ENCODE data around the gene SPDYE4. TPM values are rescaled to one million over a fixed set of nuclear protein-coding genes. Genes with fewer than 3 reads are reported as not detected.

SPDYE4 gene
- total RNA-seq, 1 donor from 2014 or later, result not detected

DNA sequence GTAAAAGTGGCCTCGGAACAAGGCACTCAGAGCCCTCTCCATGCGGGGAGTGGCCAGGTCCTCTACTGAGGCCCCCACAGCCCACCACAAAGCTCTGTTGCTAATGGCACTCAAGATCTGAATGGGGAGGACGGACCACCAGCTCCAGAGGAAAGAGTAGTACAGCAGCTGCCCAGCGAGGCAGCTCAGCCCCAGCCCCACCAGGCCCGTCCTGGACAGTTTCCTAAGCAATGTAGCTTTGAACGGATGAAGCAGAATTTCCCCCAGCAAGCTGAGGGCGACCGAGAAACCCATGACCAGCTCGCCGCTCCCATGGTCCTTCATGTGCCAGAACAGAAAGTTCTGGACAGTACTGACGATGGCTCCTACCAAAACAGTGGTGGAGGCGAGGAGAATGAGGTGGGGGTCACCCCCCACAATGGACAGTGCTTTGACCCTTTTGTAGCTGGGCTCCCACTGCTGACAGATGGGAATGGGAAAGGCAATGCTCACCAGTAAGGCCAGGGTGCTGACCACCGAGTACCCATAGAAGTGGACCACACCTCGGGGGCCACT lies 39.4 kb upstream of the SPDYE4 start:
- Mint-ChIP-seq H3K27ac (ENCODE audit: unreplicated experiment) (no peak overlapping the region), H3K9me3 (ENCODE audit: unreplicated experiment) (peaks cover 4% of the 10 kb centered on the region), H3K36me3 (ENCODE audit: low read depth, unreplicated experiment) (peaks cover 1% of the 10 kb centered on the region), H3K4me1 (ENCODE audit: low read depth, unreplicated experiment) (peaks cover 5% of the 10 kb centered on the region), H3K4me3 (ENCODE audit: unreplicated experiment) (no peak overlapping the region), H3K27me3 (ENCODE audit: low read depth, unreplicated experiment) (peaks cover 41% of the 10 kb centered on the region)
- Histone ChIP-seq H4K20me1 (ENCODE audit: insufficient read depth, low read length) (no peaks in the 10 kb centered on the region), H3K27ac (ENCODE audit: low read depth, low read length) (no peak overlapping the region), H3K4me2 (ENCODE audit: low read length) (no peak overlapping the region), H3K4me1 (ENCODE audit: insufficient read depth, low read length) (no peaks in the 10 kb centered on the region), H3K9me3 (ENCODE audit: insufficient read depth, low read depth, low read length) (no peaks in the 10 kb centered on the region), H3K9ac (ENCODE audit: low read length) (no peak overlapping the region), H3K36me3 (ENCODE audit: insufficient read depth, low read length) (no peaks in the 10 kb centered on the region), H3K27me3 (ENCODE audit: insufficient read depth, low read length) (peaks cover 15% of the 10 kb centered on the region), H3K79me2 (ENCODE audit: insufficient read depth, low read length) (no peaks in the 10 kb centered on the region), H3K4me3 (ENCODE audit: insufficient read depth, low read depth, low read length) (no peak overlapping the region), H2AFZ (ENCODE audit: low read depth, low read length) (no peak overlapping the region)
- DNase-seq (ENCODE audit: low read depth) (no peak), FAIRE-seq (no peak)
- TF ChIP-seq, protein P1, sequence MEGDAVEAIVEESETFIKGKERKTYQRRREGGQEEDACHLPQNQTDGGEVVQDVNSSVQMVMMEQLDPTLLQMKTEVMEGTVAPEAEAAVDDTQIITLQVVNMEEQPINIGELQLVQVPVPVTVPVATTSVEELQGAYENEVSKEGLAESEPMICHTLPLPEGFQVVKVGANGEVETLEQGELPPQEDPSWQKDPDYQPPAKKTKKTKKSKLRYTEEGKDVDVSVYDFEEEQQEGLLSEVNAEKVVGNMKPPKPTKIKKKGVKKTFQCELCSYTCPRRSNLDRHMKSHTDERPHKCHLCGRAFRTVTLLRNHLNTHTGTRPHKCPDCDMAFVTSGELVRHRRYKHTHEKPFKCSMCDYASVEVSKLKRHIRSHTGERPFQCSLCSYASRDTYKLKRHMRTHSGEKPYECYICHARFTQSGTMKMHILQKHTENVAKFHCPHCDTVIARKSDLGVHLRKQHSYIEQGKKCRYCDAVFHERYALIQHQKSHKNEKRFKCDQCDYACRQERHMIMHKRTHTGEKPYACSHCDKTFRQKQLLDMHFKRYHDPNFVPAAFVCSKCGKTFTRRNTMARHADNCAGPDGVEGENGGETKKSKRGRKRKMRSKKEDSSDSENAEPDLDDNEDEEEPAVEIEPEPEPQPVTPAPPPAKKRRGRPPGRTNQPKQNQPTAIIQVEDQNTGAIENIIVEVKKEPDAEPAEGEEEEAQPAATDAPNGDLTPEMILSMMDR (IDR thresholded peaks at IDR 0.05; ENCODE audit: insufficient read depth, low read depth, low read length), result no peak
- TF ChIP-seq EZH2 (IDR thresholded peaks at IDR 0.05; ENCODE audit: insufficient read depth, low read length), result no peak

DNA sequence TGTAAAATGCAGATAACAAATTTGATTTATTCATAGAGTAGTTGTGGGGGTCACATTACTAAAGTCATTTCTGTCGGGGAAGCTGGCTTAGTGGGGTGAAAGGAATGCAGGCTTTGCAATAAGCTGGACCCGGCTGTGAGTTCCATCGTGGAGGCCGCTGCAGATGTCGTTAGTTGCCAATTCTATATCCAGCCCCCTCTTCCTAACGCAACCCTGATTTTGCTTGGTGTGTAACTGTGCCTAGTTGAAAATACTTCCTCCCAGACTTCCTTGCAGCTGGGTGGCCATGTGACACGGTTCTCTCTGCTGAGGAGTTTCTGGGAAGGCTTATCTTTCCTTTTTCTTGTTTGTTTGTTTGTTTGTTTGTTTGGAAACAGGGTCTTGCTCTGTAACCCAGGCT lies 36.3 kb upstream of the SPDYE4 start:
- Histone ChIP-seq H3K9me3 (ENCODE audit: insufficient read depth, low read depth, low read length) (peaks cover 3% of the 10 kb centered on the region), H3K4me2 (ENCODE audit: low read length) (no peak overlapping the region), H3K4me1 (ENCODE audit: insufficient read depth, low read length) (peaks cover 3% of the 10 kb centered on the region), H4K20me1 (ENCODE audit: insufficient read depth, low read length) (no peaks in the 10 kb centered on the region), H3K9ac (ENCODE audit: low read length) (no peak overlapping the region), H3K27me3 (ENCODE audit: insufficient read depth, low read length) (peaks cover 12% of the 10 kb centered on the region), H3K79me2 (ENCODE audit: insufficient read depth, low read length) (no peaks in the 10 kb centered on the region), H2AFZ (ENCODE audit: low read depth, low read length) (no peak overlapping the region), H3K27ac (ENCODE audit: low read depth, low read length) (no peak overlapping the region), H3K36me3 (ENCODE audit: insufficient read depth, low read length) (no peaks in the 10 kb centered on the region), H3K4me3 (ENCODE audit: insufficient read depth, low read depth, low read length) (no peak overlapping the region)
- Mint-ChIP-seq H3K9me3 (ENCODE audit: unreplicated experiment) (peaks cover 14% of the 10 kb centered on the region), H3K4me3 (ENCODE audit: unreplicated experiment) (no peak overlapping the region), H3K27me3 (ENCODE audit: low read depth, unreplicated experiment) (peaks cover 27% of the 10 kb centered on the region), H3K4me1 (ENCODE audit: low read depth, unreplicated experiment) (peaks cover 3% of the 10 kb centered on the region), H3K27ac (ENCODE audit: unreplicated experiment) (no peak overlapping the region), H3K36me3 (ENCODE audit: low read depth, unreplicated experiment) (peaks cover 3% of the 10 kb centered on the region)
- DNase-seq (ENCODE audit: low read depth), result no peak
- no peak for TF ChIP-seq EZH2 (IDR thresholded peaks at IDR 0.05; ENCODE audit: insufficient read depth, low read length)
- TF ChIP-seq, protein P1 (IDR thresholded peaks at IDR 0.05; ENCODE audit: insufficient read depth, low read depth, low read length), result no peak
- no peak for FAIRE-seq

DNA sequence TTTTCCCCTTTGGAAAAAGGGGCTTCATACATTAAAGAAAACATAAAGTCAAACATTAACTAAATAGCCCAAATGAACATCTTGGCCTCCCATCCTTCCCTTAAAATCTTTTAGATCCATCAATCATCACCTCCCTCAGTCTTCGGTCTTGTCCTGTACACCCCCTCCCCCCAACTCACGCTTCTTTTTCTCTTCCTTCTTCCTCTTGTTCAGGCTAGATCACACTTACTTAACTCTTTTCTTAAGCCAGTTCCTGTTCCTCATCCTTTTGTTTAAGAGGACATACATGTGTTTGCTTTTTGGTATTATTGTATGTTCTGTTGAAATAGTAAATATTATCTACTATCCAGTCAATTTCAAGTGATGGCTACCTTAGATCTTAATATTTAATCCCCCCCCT lies 35.3 kb upstream of the SPDYE4 start:
- H3K4me1 ChIP-seq (ENCODE audit: insufficient read depth, low read length), result peaks cover 3% of the 10 kb centered on the region
- no peaks in the 10 kb centered on the region for H3K36me3 ChIP-seq (ENCODE audit: insufficient read depth, low read length)
- no peak for TF ChIP-seq EZH2 (IDR thresholded peaks at IDR 0.05; ENCODE audit: insufficient read depth, low read length)
- TF ChIP-seq, protein P1 (IDR thresholded peaks at IDR 0.05; ENCODE audit: insufficient read depth, low read depth, low read length), result no peak
- no peak overlapping the region for H3K27ac Mint-ChIP-seq (ENCODE audit: unreplicated experiment)
- H3K9me3 Mint-ChIP-seq (ENCODE audit: unreplicated experiment), result peaks cover 14% of the 10 kb centered on the region
- H3K79me2 ChIP-seq (ENCODE audit: insufficient read depth, low read length), result no peaks in the 10 kb centered on the region
- H3K4me1 Mint-ChIP-seq (ENCODE audit: low read depth, unreplicated experiment), result no peaks in the 10 kb centered on the region
- H3K36me3 Mint-ChIP-seq (ENCODE audit: low read depth, unreplicated experiment), result peaks cover 4% of the 10 kb centered on the region
- H3K4me2 ChIP-seq (ENCODE audit: low read length), result no peak overlapping the region
- DNase-seq (ENCODE audit: low read depth), result no peak
- peaks cover 3% of the 10 kb centered on the region for H3K9me3 ChIP-seq (ENCODE audit: insufficient read depth, low read depth, low read length)
- H2AFZ ChIP-seq (ENCODE audit: low read depth, low read length), result no peak overlapping the region
- H3K4me3 ChIP-seq (ENCODE audit: insufficient read depth, low read depth, low read length), result no peak overlapping the region
- H3K9ac ChIP-seq (ENCODE audit: low read length), result no peak overlapping the region
- H4K20me1 ChIP-seq (ENCODE audit: insufficient read depth, low read length), result no peaks in the 10 kb centered on the region
- FAIRE-seq, result no peak
- no peak overlapping the region for H3K4me3 Mint-ChIP-seq (ENCODE audit: unreplicated experiment)
- H3K27me3 Mint-ChIP-seq (ENCODE audit: low read depth, unreplicated experiment), result peaks cover 24% of the 10 kb centered on the region
- H3K27me3 ChIP-seq (ENCODE audit: insufficient read depth, low read length), result peaks cover 9% of the 10 kb centered on the region
- H3K27ac ChIP-seq (ENCODE audit: low read depth, low read length), result no peak overlapping the region

All from astrocyte (in vitro differentiated cells and primary cell).